ENCODE results near the gene PTPN6.

DNA sequence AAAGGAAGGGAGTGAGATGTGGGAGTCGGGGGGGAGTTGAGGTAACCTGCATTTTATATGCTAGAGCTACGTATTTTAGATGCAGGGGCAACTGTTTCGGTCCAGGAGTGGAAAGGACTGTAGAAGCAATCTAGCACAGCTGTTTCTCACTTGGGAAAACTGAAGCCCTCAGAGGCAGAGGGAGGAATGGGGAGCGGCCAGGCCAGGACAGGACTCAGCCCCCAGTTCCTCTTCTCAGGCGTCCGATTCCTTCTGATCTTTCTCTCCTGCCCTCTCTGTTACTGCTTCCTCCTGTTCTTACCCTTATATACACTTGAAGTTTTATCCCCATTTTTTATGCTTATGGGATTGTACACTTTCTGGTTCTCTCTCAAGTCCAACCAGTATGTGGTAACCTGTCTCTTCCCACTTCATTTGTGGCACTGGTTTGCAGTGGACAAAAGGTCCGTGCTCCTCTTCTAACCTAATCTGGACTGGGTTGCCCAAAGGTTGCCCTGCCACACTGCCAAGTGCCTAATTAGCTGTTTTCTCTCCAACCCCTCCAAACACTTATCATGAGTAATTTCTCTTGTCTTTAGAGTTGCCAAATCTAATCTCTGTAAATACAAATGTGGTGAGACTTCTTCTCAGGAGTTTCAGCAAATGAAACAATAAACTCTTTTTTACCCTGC, 50.9 kb downstream of the PTPN6 start:
- TF ChIP-seq, protein P1, sequence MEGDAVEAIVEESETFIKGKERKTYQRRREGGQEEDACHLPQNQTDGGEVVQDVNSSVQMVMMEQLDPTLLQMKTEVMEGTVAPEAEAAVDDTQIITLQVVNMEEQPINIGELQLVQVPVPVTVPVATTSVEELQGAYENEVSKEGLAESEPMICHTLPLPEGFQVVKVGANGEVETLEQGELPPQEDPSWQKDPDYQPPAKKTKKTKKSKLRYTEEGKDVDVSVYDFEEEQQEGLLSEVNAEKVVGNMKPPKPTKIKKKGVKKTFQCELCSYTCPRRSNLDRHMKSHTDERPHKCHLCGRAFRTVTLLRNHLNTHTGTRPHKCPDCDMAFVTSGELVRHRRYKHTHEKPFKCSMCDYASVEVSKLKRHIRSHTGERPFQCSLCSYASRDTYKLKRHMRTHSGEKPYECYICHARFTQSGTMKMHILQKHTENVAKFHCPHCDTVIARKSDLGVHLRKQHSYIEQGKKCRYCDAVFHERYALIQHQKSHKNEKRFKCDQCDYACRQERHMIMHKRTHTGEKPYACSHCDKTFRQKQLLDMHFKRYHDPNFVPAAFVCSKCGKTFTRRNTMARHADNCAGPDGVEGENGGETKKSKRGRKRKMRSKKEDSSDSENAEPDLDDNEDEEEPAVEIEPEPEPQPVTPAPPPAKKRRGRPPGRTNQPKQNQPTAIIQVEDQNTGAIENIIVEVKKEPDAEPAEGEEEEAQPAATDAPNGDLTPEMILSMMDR (IDR thresholded peaks at IDR 0.05), result no peak
- TF ChIP-seq EP300 (IDR thresholded peaks at IDR 0.05), result no peak

Data from tibial nerve (tissue), 4 donors.